ENCODE measurements around the gene SLAMF8.

SLAMF8 gene

DNA sequence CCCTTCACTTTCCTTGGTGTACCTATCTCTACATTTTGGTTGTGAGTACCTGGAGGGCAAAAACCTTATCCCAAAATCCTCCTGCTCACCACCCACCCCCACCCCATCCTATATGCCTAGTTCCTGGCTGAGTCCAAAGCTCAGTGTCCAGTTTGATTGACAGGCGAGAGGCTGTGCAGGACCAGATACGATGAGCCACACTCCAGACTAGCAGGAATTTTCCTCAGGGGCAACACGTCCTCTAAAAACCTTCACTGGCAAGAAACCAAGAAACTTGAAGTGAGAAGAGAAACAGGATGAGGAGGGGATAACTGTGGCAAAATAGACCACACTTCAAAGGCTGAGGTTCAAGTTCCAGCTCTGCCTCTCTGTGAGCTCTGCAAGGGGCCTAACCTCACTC, 1.1 kb upstream of the SLAMF8 start:
- TF ChIP-seq TAF1 (IDR thresholded peaks at IDR 0.05; ENCODE audit: borderline replicate concordance, insufficient read depth, low read length) (no peak), POLR2AphosphoS5 (IDR thresholded peaks at IDR 0.05; ENCODE audit: low read depth, low read length) (no peak), FOXP2 (optimal IDR thresholded peaks at IDR 0.05; ENCODE audit: borderline replicate concordance, extremely low read depth, extremely low read length, insufficient read depth) (no peak), SIN3A (IDR thresholded peaks at IDR 0.05; ENCODE audit: borderline replicate concordance, insufficient read depth, low read length) (no peak)
- TF ChIP-seq, protein P1, sequence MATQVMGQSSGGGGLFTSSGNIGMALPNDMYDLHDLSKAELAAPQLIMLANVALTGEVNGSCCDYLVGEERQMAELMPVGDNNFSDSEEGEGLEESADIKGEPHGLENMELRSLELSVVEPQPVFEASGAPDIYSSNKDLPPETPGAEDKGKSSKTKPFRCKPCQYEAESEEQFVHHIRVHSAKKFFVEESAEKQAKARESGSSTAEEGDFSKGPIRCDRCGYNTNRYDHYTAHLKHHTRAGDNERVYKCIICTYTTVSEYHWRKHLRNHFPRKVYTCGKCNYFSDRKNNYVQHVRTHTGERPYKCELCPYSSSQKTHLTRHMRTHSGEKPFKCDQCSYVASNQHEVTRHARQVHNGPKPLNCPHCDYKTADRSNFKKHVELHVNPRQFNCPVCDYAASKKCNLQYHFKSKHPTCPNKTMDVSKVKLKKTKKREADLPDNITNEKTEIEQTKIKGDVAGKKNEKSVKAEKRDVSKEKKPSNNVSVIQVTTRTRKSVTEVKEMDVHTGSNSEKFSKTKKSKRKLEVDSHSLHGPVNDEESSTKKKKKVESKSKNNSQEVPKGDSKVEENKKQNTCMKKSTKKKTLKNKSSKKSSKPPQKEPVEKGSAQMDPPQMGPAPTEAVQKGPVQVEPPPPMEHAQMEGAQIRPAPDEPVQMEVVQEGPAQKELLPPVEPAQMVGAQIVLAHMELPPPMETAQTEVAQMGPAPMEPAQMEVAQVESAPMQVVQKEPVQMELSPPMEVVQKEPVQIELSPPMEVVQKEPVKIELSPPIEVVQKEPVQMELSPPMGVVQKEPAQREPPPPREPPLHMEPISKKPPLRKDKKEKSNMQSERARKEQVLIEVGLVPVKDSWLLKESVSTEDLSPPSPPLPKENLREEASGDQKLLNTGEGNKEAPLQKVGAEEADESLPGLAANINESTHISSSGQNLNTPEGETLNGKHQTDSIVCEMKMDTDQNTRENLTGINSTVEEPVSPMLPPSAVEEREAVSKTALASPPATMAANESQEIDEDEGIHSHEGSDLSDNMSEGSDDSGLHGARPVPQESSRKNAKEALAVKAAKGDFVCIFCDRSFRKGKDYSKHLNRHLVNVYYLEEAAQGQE (IDR thresholded peaks at IDR 0.05; ENCODE audit: insufficient read depth in 1 of 2, low read depth in 2 of 2, low read length in 2 of 2), result no peak

DNA sequence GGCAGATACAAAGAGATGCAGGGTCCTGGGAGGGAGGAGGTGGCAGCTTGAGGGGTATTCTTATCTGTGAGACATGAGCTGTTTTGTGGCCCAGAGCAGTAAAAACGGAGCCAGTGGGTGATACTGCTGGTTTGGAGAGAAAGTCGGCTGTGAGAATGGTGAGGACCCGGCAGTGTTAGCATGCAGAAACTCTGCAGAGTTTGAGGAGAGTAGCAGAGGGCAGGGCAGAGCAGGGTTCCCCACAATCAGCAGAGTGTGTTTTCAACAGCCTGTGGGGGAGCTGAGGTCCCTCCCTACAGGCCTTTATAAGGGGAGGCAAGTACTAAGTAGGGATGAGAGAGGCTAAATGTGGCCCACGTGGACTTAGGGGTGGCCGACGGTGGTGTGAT, 423 bp downstream of the SLAMF8 start:
- TF ChIP-seq SIN3A (IDR thresholded peaks at IDR 0.05; ENCODE audit: borderline replicate concordance, insufficient read depth, low read length), result no peak
- TF ChIP-seq TAF1 (IDR thresholded peaks at IDR 0.05; ENCODE audit: borderline replicate concordance, insufficient read depth, low read length), result no peak
- TF ChIP-seq FOXP2 (optimal IDR thresholded peaks at IDR 0.05; ENCODE audit: borderline replicate concordance, extremely low read depth, extremely low read length, insufficient read depth), result no peak
- TF ChIP-seq, protein P1 (IDR thresholded peaks at IDR 0.05; ENCODE audit: insufficient read depth in 1 of 2, low read depth in 2 of 2, low read length in 2 of 2), result no peak
- TF ChIP-seq POLR2AphosphoS5 (IDR thresholded peaks at IDR 0.05; ENCODE audit: low read depth, low read length), result no peak

DNA sequence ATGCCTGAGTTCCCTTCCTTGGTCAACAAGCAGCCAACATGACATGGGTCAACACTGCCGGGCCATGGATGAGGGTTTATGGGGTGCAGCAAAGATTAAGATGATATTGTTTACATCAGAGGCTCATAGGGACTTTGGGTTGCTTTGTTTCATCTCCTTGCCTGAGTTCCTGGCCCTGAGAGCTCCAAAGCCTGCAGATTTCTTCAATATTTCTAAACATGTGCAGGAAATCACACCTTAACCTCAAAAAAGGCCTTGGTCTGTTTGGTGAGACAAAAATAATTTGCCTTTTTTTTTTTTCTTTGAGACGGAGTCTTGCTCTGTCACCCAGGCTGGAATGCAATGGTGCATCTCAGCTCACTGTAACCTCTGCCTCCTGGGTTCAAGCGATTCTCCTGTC, 876 bp downstream of the SLAMF8 start:
- no peak for TF ChIP-seq FOXP2 (optimal IDR thresholded peaks at IDR 0.05; ENCODE audit: borderline replicate concordance, extremely low read depth, extremely low read length, insufficient read depth)
- TF ChIP-seq, protein P1 (IDR thresholded peaks at IDR 0.05; ENCODE audit: insufficient read depth in 1 of 2, low read depth in 2 of 2, low read length in 2 of 2), result no peak
- TF ChIP-seq POLR2AphosphoS5 (IDR thresholded peaks at IDR 0.05; ENCODE audit: low read depth, low read length), result no peak
- no peak for TF ChIP-seq TAF1 (IDR thresholded peaks at IDR 0.05; ENCODE audit: borderline replicate concordance, insufficient read depth, low read length)
- no peak for TF ChIP-seq SIN3A (IDR thresholded peaks at IDR 0.05; ENCODE audit: borderline replicate concordance, insufficient read depth, low read length)

DNA sequence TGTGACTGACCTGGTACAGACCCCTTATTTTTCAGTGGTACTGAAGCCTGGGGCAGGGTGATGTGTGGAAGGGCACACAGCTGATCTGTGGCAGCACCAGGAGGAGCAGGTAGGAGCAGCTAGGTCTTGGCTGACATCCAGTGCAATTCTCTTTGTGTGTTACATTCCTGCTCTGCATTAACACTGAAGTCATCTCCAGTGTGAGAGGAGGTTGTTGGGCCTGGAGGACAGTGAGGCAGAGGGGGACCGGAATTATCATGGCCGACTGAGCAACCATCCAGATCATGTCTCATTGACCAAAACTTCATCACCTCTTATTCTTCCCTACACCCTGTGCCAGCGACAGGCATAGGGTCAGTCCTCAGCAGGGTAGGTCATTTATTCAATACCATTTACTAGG, 1.5 kb downstream of the SLAMF8 start:
- TF ChIP-seq FOXP2 (optimal IDR thresholded peaks at IDR 0.05; ENCODE audit: borderline replicate concordance, extremely low read depth, extremely low read length, insufficient read depth), result no peak
- no peak for TF ChIP-seq POLR2AphosphoS5 (IDR thresholded peaks at IDR 0.05; ENCODE audit: low read depth, low read length)
- TF ChIP-seq, protein P1 (IDR thresholded peaks at IDR 0.05; ENCODE audit: insufficient read depth in 1 of 2, low read depth in 2 of 2, low read length in 2 of 2), result no peak

DNA sequence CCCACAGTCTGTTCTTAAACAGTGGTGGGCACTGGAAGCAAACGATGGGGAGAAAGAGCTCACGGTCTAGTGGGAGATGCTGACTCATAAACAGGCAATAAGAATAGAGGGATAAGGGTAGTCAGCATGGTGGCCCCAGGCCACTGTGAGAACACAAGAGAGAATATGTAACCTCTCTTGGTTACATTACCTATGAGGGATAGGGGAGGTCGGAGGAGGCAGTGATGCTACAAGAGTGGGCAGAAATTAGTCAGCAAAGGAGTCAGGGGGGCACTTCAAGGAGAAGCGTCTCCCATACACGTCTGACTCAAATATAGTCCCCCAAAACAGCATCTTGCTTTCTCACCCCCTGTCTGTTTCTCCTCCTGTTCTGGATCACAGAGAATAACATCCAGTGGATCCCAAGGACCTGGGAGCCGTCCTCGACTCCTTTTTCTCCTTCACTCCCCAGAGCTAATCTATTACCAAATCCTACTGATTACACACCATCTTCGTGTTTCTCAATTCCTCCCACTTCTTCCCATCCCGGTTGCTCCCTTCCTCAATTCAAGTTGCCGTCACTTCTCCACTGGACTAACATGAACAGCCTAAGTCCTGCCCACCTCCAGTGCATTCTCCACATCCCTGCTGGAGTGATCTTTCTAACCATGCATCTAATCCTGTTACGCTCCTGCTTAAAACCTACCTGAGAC, 2.1 kb downstream of the SLAMF8 start:
- TF ChIP-seq TAF1 (IDR thresholded peaks at IDR 0.05; ENCODE audit: borderline replicate concordance, insufficient read depth, low read length) (no peak), POLR2AphosphoS5 (IDR thresholded peaks at IDR 0.05; ENCODE audit: low read depth, low read length) (no peak), SIN3A (IDR thresholded peaks at IDR 0.05; ENCODE audit: borderline replicate concordance, insufficient read depth, low read length) (no peak), FOXP2 (optimal IDR thresholded peaks at IDR 0.05; ENCODE audit: borderline replicate concordance, extremely low read depth, extremely low read length, insufficient read depth) (no peak)
- TF ChIP-seq, protein P1 (IDR thresholded peaks at IDR 0.05; ENCODE audit: insufficient read depth in 1 of 2, low read depth in 2 of 2, low read length in 2 of 2), result no peak
